Muscle of leg (tissue), 16 donors: ENCODE measurements around the gene ASH1L. TPM values are rescaled to one million over a fixed set of nuclear protein-coding genes. Genes with fewer than 3 reads are reported as not detected.
A peak's percentile ranks its signal among the peaks of the same experiment; 100 is the strongest.
"Not testable (repeated sequence)": the region's sequence is repeated elsewhere in the genome, so short reads cannot be mapped to it uniquely, and the experiment has no call there.

Experiments used
- DNase-seq: peaks from one replicate; pipeline ENCODE4 v3.0.0; 2013
- H3K27ac ChIP-seq: one replicate; pipeline ENCODE4 v1.5.1; 2013; ENCODE audit warnings: mild to moderate bottlenecking, low read length, control low read depth
- H3K27me3 ChIP-seq: one replicate; pipeline ENCODE4 v1.6.1; 2013; ENCODE audit warnings: low read length; ENCODE audit not compliant: control insufficient read depth, insufficient read depth
- H3K36me3 ChIP-seq: one replicate; pipeline ENCODE4 v1.6.1; 2013; ENCODE audit warnings: low read length; ENCODE audit not compliant: control insufficient read depth, insufficient read depth
- H3K4me1 ChIP-seq: one replicate; pipeline ENCODE4 v1.6.1; 2013; ENCODE audit warnings: low read length; ENCODE audit not compliant: control insufficient read depth, insufficient read depth
- H3K4me3 ChIP-seq: one replicate; pipeline ENCODE4 v1.5.1; 2013; ENCODE audit warnings: low read length, control low read depth
- H3K9me3 ChIP-seq: replicated peaks from 2 replicates; pipeline ENCODE4 v1.6.1; 2013; ENCODE audit warnings: low read depth, low read length; ENCODE audit not compliant: control insufficient read depth
- WGBS: methylation state at CpG from one replicate; pipeline ENCODE4 v1.1.5; 2013; ENCODE audit warnings: missing lambda C conversion rate; ENCODE audit not compliant: insufficient coverage; 5-methylcytosine and 5-hydroxymethylcytosine counted together
- long read RNA-seq, 11 donors: transcript quantifications; one replicate each; lab custom pipeline, GENCODE V29; 2026
- polyA plus RNA-seq, 8 donors: library from polyadenylated mRNA; unstranded; fragments of 120-200 nt; gene quantifications; one replicate each; pipeline versions ENCODE4 v1.2.1 to v1.2.3, GENCODE V29; 2013; ENCODE audit warnings: inconsistent platforms in 1 of 8, low replicate concordance in 1 of 8; ENCODE audit not compliant: insufficient read length in 8 of 8, insufficient read depth in 1 of 8
- total RNA-seq: library from RNA; stranded (reverse); fragments of 120-200 nt; gene quantifications from one replicate; pipeline ENCODE4 v1.2.4, GENCODE V29; 2013

Gene ASH1L
- total RNA-seq (31.5 TPM), polyA plus RNA-seq (10 to 100 TPM; 18.4 to 30.0 (median 24.4) TPM)
- long read RNA-seq, donor 1 = 0 reads
- long read RNA-seq, donor 2 = 0 reads
- long read RNA-seq, donor 3 = 0 reads
- long read RNA-seq, donor 4, partial matches to known transcripts = 5 of 5 reads
- long read RNA-seq, donor 4, other reads (novel, unspliced or antisense) = 0 of 5 reads
- long read RNA-seq, donor 5, partial matches to known transcripts = 18 of 18 reads
- long read RNA-seq, donor 5, other reads (novel, unspliced or antisense) = 0 of 18 reads
- long read RNA-seq, donor 6, partial matches to known transcripts = 16 of 16 reads
- long read RNA-seq, donor 6, other reads (novel, unspliced or antisense) = 0 of 16 reads
- long read RNA-seq, donor 7 = 0 reads
- long read RNA-seq, donor 8 = 0 reads
- long read RNA-seq, donor 9, partial matches to known transcripts = 5 of 5 reads
- long read RNA-seq, donor 9, other reads (novel, unspliced or antisense) = 0 of 5 reads
- long read RNA-seq, donor 10 = 0 reads
- long read RNA-seq, donor 11, partial matches to known transcripts = 6 of 6 reads
- long read RNA-seq, donor 11, other reads (novel, unspliced or antisense) = 0 of 6 reads

GRCh38 chr1:155562581-155563376 lies at the start of gene ASH1L:
TSS of gene ASH1L (minus strand) at chr1:155562803. CDS start at chr1:155521519, 41,284 bp downstream.
- no peaks in the 10 kb centered on the region for H3K9me3 ChIP-seq

GRCh38 chr1:155610257-155610647 lies 47.6 kb upstream of the ASH1L start:
- no CpG with 5 or more reads among the region's 33 CpGs for WGBS
- peaks cover 12% of the 10 kb centered on the region for H3K36me3 ChIP-seq

More at GRCh38 chr1:155562581-155563376, at the start of gene ASH1L:
- no peaks in the 10 kb centered on the region for H3K27me3 ChIP-seq
- peaks cover 13% of the 10 kb centered on the region for H3K4me1 ChIP-seq
- DNase-seq = peak; percentile 98
- H3K27ac ChIP-seq = peak within 1 kb of the TSS; percentile 94
- peaks cover 5% of the 10 kb centered on the region for H3K36me3 ChIP-seq
- WGBS = under 1% methylated on average over 78 of the region's 87 CpGs
- H3K4me3 ChIP-seq = peak within 1 kb of the TSS; percentile 96

GRCh38 chr1:155609515-155610256 lies 47.1 kb upstream of the ASH1L start, which contains the start of gene MSTO1:
TSS of gene MSTO1 (plus strand) at chr1:155610218. CDS start at chr1:155610249, 31 bp downstream.
- Histone ChIP-seq H3K4me3 (peak within 1 kb of the TSS; percentile 72), H3K9me3 (no peaks in the 10 kb centered on the region), H3K27ac (peak within 1 kb of the TSS; percentile 79), H3K4me1 (no peaks in the 10 kb centered on the region), H3K27me3 (peaks cover 2% of the 10 kb centered on the region), H3K36me3 (peaks cover 12% of the 10 kb centered on the region)
- WGBS = under 1% methylated on average over 20 of the region's 47 CpGs
- DNase-seq = peak; percentile 99

More at GRCh38 chr1:155610257-155610647, 47.6 kb upstream of the ASH1L start:
- DNase-seq, H3K9me3 ChIP-seq, H3K27ac ChIP-seq, H3K27me3 ChIP-seq, H3K4me1 ChIP-seq: not testable (repeated sequence)
- peak overlapping the region; percentile 34 for H3K4me3 ChIP-seq

- Histone ChIP-seq H3K4me1 (no peaks in the 10 kb centered on the region), H3K27me3 (peaks cover 2% of the 10 kb centered on the region), H3K36me3 (peaks cover 12% of the 10 kb centered on the region), H3K9me3 (no peaks in the 10 kb centered on the region), H3K4me3 (no peak overlapping the region), H3K27ac (no peak overlapping the region)
- WGBS = 100% methylated on average over 2 of the region's 9 CpGs
- no peak for DNase-seq
These were observed 46.3 kb upstream of the ASH1L start for GRCh38 chr1:155608888-155609225.

GRCh38 chr1:155607708-155608107 lies 45.1 kb upstream of the ASH1L start:
- DNase-seq = no peak
- no peak overlapping the region for H3K4me3 ChIP-seq
- H3K27ac ChIP-seq = no peak overlapping the region
- H3K9me3 ChIP-seq = no peaks in the 10 kb centered on the region
- WGBS = no CpG with 5 or more reads among the region's 7 CpGs
- no peaks in the 10 kb centered on the region for H3K4me1 ChIP-seq
- peaks cover 2% of the 10 kb centered on the region for H3K27me3 ChIP-seq
- peaks cover 7% of the 10 kb centered on the region for H3K36me3 ChIP-seq

GRCh38 chr1:155599828-155600572 lies 37.4 kb upstream of the ASH1L start:
- not testable (repeated sequence) for H3K36me3 ChIP-seq, H3K27ac ChIP-seq, H3K27me3 ChIP-seq, H3K4me3 ChIP-seq, H3K4me1 ChIP-seq, H3K9me3 ChIP-seq, DNase-seq
- 0% methylated on average over 3 of the region's 12 CpGs for WGBS

GRCh38 chr1:155598842-155599331 lies 36.3 kb upstream of the ASH1L start:
- H3K36me3 ChIP-seq = no peaks in the 10 kb centered on the region
- no peaks in the 10 kb centered on the region for H3K4me1 ChIP-seq
- no peak overlapping the region for H3K4me3 ChIP-seq
- 0% methylated on average over 5 of the region's 12 CpGs for WGBS
- H3K27me3 ChIP-seq = no peaks in the 10 kb centered on the region
- H3K9me3 ChIP-seq = no peaks in the 10 kb centered on the region
- DNase-seq = peak; percentile 31
- H3K27ac ChIP-seq = no peak overlapping the region

- Histone ChIP-seq H3K36me3 (no peaks in the 10 kb centered on the region), H3K9me3 (no peaks in the 10 kb centered on the region), H3K4me3 (no peak overlapping the region), H3K4me1 (no peaks in the 10 kb centered on the region), H3K27ac (no peak overlapping the region), H3K27me3 (no peaks in the 10 kb centered on the region)
- no CpG with 5 or more reads among the region's 5 CpGs for WGBS
- DNase-seq = no peak
These were observed 34.3 kb upstream of the ASH1L start for GRCh38 chr1:155596864-155597263.

GRCh38 chr1:155595877-155596474 lies 33.4 kb upstream of the ASH1L start:
- not testable (repeated sequence) for H3K4me3 ChIP-seq, H3K36me3 ChIP-seq, H3K4me1 ChIP-seq, H3K27ac ChIP-seq, H3K9me3 ChIP-seq, H3K27me3 ChIP-seq, DNase-seq
- no CpG with 5 or more reads among the region's 3 CpGs for WGBS
